Cardiac muscle cell (in vitro differentiated cells and primary cell): ENCODE results near the gene CALML6. TPM values are rescaled to one million over a fixed set of nuclear protein-coding genes. Genes with fewer than 3 reads are reported as not detected.

Experiments
- DNase-seq, 2 donors: peaks; one replicate each; pipeline versions ENCODE4 v3.0.0 to v3.0.0-alpha.2; 2010 to 2017; ENCODE audit warnings: low read depth in 1 of 2, low spot score in 1 of 2
- H3K27ac ChIP-seq: fragments of 200-600 bp; sonication (generic); 2 replicates; pipeline ENCODE4 v1.5.1; 2016
- H3K27me3 ChIP-seq: fragments of 200-600 bp; sonication (generic); 2 replicates; pipeline ENCODE4 v1.6.0; 2016; ENCODE audit warnings: control low read depth
- H3K36me3 ChIP-seq: fragments of 200-600 bp; sonication (generic); 2 replicates; pipeline ENCODE4 v1.5.1; 2016; ENCODE audit warnings: control low read depth
- H3K4me1 ChIP-seq: fragments of 200-600 bp; sonication (generic); 2 replicates; pipeline ENCODE4 v1.8.1; 2017; ENCODE audit warnings: low read depth, mild to moderate bottlenecking, mixed run types
- H3K4me3 ChIP-seq: fragments of 200-600 bp; sonication (generic); 2 replicates; pipeline ENCODE4 v1.5.1; 2016; ENCODE audit warnings: mild to moderate bottlenecking
- H3K9me3 ChIP-seq: fragments of 200-600 bp; sonication (generic); 2 replicates; pipeline ENCODE4 v1.5.1; 2017; ENCODE audit warnings: low read depth, mild to moderate bottlenecking, control low read depth
- CTCF ChIP-seq: IDR thresholded peaks from 2 replicates; pipeline ENCODE4 v1.5.1; 2012; ENCODE audit warnings: low read depth, mild to moderate bottlenecking, low read length
- polyA plus RNA-seq: library from polyadenylated mRNA; unstranded; fragments of >200 nt; fragmentation: Nextera tagmentation; extraction: Ambion mirVana; gene quantifications from 2 replicates; pipeline ENCODE4 v1.2.1, GENCODE V29; 2016
- total RNA-seq: library from RNA; depleted of rRNA; stranded (reverse); fragments of >200 nt; gene quantifications from 2 replicates; pipeline ENCODE4 v1.2.3, GENCODE V29; 2016

CALML6 gene
- total and polyA plus RNA-seq, 2 experiments from 2014 or later: 0.28 to 0.63 TPM

GRCh38 chr1:1957533-1957961 lies 42.5 kb downstream of the CALML6 start:
- peaks cover 17% of the 10 kb centered on the region for H3K4me1 ChIP-seq
- no peak overlapping the region for H3K4me3 ChIP-seq
- H3K27ac ChIP-seq: no peak overlapping the region
- no peak for TF ChIP-seq CTCF
- no peak for DNase-seq
- H3K9me3 ChIP-seq: no peaks in the 10 kb centered on the region
- H3K27me3 ChIP-seq: no peaks in the 10 kb centered on the region
- no peaks in the 10 kb centered on the region for H3K36me3 ChIP-seq

GRCh38 chr1:1958071-1958541 lies 43.0 kb downstream of the CALML6 start:
- H3K27ac ChIP-seq: no peak overlapping the region
- TF ChIP-seq CTCF: no peak
- H3K36me3 ChIP-seq: no peaks in the 10 kb centered on the region
- H3K4me1 ChIP-seq: peaks cover 17% of the 10 kb centered on the region
- H3K9me3 ChIP-seq: no peaks in the 10 kb centered on the region
- no peak for DNase-seq
- H3K27me3 ChIP-seq: no peaks in the 10 kb centered on the region
- H3K4me3 ChIP-seq: no peak overlapping the region

GRCh38 chr1:1959459-1959839 lies 44.4 kb downstream of the CALML6 start:
- no peak overlapping the region for H3K4me3 ChIP-seq
- H3K9me3 ChIP-seq: no peaks in the 10 kb centered on the region
- H3K27ac ChIP-seq: no peak overlapping the region
- no peak for TF ChIP-seq CTCF
- no peaks in the 10 kb centered on the region for H3K36me3 ChIP-seq
- no peaks in the 10 kb centered on the region for H3K27me3 ChIP-seq
- no peak for DNase-seq
- H3K4me1 ChIP-seq: peaks cover 17% of the 10 kb centered on the region

GRCh38 chr1:1959840-1960479 lies 44.9 kb downstream of the CALML6 start:
- Histone ChIP-seq H3K4me1 (peaks cover 17% of the 10 kb centered on the region), H3K4me3 (no peak overlapping the region), H3K27me3 (no peaks in the 10 kb centered on the region), H3K27ac (no peak overlapping the region), H3K9me3 (no peaks in the 10 kb centered on the region), H3K36me3 (no peaks in the 10 kb centered on the region)
- DNase-seq: peak; percentile 90 to 91
- TF ChIP-seq CTCF: peak; percentile 89

- H3K27ac ChIP-seq: no peak overlapping the region
- H3K9me3 ChIP-seq: no peaks in the 10 kb centered on the region
- DNase-seq: peak in 1 of 2 donors; percentile 64
- peaks cover 17% of the 10 kb centered on the region for H3K4me1 ChIP-seq
- H3K36me3 ChIP-seq: no peaks in the 10 kb centered on the region
- H3K4me3 ChIP-seq: no peak overlapping the region
- TF ChIP-seq CTCF: no peak
- H3K27me3 ChIP-seq: no peaks in the 10 kb centered on the region
These were observed 45.6 kb downstream of the CALML6 start for GRCh38 chr1:1960480-1961196.
